Activated CD8-positive, alpha-beta T cell treated with anti-CD3 and anti-CD28 coated beads for 36 hours (primary cell): ENCODE measurements around the gene SPG21. TPM values are rescaled to one million over a fixed set of nuclear protein-coding genes. Genes with fewer than 3 reads are reported as not detected.
A peak's percentile ranks its signal among the peaks of the same experiment; 100 is the strongest.

Experiments
- ATAC-seq: fragments of 200-7000 bp; cut with Tn5 transposase; one replicate; pipeline ENCODE4 v1.10.0; 2021; ENCODE audit warnings: mild to moderate bottlenecking, moderate library complexity
- CTCF ChIA-PET: fragments of 350-600 bp; sonication (Branson Sonifier 250); formaldehyde crosslinking; loops from one replicate; lab custom pipeline; 2021; ENCODE audit warnings: antibody characterized with exemption; lab: Charles Lee
- POLR2A ChIA-PET: fragments of 350-600 bp; sonication (Branson Sonifier 250); formaldehyde crosslinking; loops from one replicate; lab custom pipeline; 2021; ENCODE audit warnings: antibody characterized with exemption; lab: Charles Lee
- DNase-seq: peaks from one replicate; pipeline ENCODE4 v3.0.0-alpha.2; 2020
- H3K27ac Mint-ChIP-seq: one replicate; pipeline ENCODE4 v1.8.0; 2021; ENCODE audit warnings: mild to moderate bottlenecking, mixed read lengths
- H3K27me3 Mint-ChIP-seq: one replicate; pipeline ENCODE4 v1.8.0; 2021; ENCODE audit warnings: mixed read lengths
- H3K36me3 Mint-ChIP-seq: one replicate; pipeline ENCODE4 v1.8.0; 2021; ENCODE audit warnings: low read depth, mixed read lengths
- H3K4me1 Mint-ChIP-seq: one replicate; pipeline ENCODE4 v1.8.0; 2021; ENCODE audit warnings: low read depth, mixed read lengths
- H3K4me3 Mint-ChIP-seq: one replicate; pipeline ENCODE4 v1.8.0; 2021; ENCODE audit warnings: mild to moderate bottlenecking, moderate library complexity, mixed read lengths
- H3K9me3 Mint-ChIP-seq: one replicate; pipeline ENCODE4 v1.8.0; 2021; ENCODE audit warnings: mixed read lengths
- intact Hi-C: fragments of 100-400 bp; cut with micrococcal nuclease; formaldehyde crosslinking; loops from one replicate; pipeline ENCODE4 v1.10.0; 2022
- total RNA-seq, 2 experiments: library from RNA; stranded (reverse); gene quantifications; one replicate each; pipeline ENCODE4 v1.2.3, GENCODE V29; 2021
- TF ChIP-seq, protein P1 (sequence below): fragments of 200-600 bp; IDR thresholded peaks from one replicate; pipeline ENCODE4 v1.8.0; 2022; ENCODE audit warnings: antibody characterized with exemption, mild to moderate bottlenecking

The SPG21 gene
- total RNA-seq, 2 experiments from 2014 or later = 72.3 to 73.0 TPM

DNA sequence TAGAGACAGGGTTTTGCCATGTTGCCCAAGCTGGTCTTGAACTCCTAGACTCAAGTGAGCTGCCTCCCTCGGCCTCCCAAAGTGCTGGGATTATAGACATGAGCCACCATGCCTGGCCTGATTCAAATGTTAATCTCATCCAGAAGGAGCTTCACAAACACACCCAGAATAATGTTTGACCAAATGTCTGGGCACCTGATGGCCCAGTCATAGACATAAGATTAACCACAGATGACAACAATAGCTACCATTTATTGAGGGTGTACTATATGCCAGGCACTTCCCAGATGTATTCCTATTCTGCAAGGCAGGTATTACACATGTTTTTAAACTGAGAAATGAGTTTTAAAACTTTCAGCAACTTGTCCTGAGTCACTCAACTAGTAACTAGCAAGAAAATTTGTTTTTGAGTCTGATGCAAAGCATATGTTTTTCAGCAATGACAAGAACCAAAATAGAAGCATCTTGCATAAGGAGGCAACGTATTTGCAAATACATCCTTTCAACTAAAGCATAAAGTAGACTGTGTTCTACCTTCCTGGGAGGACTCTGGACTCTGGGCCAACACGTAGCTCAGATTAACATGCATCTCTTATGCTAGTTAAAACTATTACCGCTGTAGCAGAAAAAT is 8.1 kb upstream of the SPG21 start:
- Mint-ChIP-seq H3K36me3 (peaks cover 2% of the 10 kb centered on the region), H3K9me3 (no peaks in the 10 kb centered on the region), H3K27me3 (no peaks in the 10 kb centered on the region), H3K27ac (no peak overlapping the region), H3K4me1 (peaks cover 4% of the 10 kb centered on the region), H3K4me3 (no peak overlapping the region)
- DNase-seq (no peak), ATAC-seq (no peak)
- ChIA-PET POLR2A (no interaction called here), CTCF (no interaction called here)
- TF ChIP-seq, protein P1, sequence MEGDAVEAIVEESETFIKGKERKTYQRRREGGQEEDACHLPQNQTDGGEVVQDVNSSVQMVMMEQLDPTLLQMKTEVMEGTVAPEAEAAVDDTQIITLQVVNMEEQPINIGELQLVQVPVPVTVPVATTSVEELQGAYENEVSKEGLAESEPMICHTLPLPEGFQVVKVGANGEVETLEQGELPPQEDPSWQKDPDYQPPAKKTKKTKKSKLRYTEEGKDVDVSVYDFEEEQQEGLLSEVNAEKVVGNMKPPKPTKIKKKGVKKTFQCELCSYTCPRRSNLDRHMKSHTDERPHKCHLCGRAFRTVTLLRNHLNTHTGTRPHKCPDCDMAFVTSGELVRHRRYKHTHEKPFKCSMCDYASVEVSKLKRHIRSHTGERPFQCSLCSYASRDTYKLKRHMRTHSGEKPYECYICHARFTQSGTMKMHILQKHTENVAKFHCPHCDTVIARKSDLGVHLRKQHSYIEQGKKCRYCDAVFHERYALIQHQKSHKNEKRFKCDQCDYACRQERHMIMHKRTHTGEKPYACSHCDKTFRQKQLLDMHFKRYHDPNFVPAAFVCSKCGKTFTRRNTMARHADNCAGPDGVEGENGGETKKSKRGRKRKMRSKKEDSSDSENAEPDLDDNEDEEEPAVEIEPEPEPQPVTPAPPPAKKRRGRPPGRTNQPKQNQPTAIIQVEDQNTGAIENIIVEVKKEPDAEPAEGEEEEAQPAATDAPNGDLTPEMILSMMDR = no peak
- intact Hi-C loops = no loop called here

DNA sequence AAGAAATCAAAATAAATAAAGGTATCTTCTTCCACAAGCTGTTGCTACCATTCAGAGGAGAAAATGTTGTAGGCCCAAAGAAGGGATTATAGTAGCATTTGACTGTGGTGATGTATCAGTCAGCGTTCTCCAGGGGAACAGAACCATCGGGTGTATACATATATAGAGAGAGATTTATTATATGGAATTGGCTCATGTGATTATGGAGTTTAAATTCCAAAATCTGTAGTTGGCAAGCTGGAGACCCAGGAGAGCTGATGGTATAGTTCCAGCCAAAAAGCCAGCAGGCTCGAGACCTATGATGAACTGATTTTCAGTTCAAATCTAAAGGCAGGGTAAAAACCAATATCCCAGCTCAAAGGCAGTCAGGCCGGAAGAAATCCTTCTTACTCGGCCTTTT is 7.4 kb upstream of the SPG21 start:
- no peaks in the 10 kb centered on the region for H3K9me3 Mint-ChIP-seq
- ChIA-PET CTCF (interaction anchor here (2.0 kb wide), 1 partner anchor 12 kb away, joined by 5 read pairs; no protein-coding TSS in a partner anchor), POLR2A (no interaction called here)
- no peak overlapping the region for H3K27ac Mint-ChIP-seq
- ATAC-seq = no peak
- no peak for DNase-seq
- intact Hi-C loops = no loop called here
- H3K4me3 Mint-ChIP-seq = no peak overlapping the region
- no peaks in the 10 kb centered on the region for H3K27me3 Mint-ChIP-seq
- peaks cover 5% of the 10 kb centered on the region for H3K4me1 Mint-ChIP-seq
- TF ChIP-seq, protein P1 = no peak
- H3K36me3 Mint-ChIP-seq = no peaks in the 10 kb centered on the region

DNA sequence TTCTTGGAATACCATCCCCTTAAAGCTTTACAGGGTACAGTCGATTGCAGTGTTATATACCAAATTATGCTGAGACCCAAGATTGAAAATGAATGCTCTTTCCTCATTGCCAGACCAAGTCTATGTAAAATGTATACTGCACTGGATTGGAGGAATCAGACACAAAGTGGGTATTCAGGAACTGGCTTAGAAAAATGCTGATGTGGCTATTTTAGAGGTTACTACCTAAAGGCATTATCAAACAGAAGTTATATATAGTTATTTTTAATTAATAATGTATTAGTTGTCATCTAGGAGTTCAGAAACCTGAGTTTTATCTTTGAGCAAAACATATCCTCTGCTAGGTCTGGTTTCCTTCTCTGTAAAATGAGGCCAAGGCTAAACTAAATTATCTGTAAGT is 3.6 kb upstream of the SPG21 start:
- Mint-ChIP-seq H3K9me3 (no peaks in the 10 kb centered on the region), H3K27ac (no peak overlapping the region), H3K4me3 (peak overlapping the region; percentile 26), H3K4me1 (peaks cover 21% of the 10 kb centered on the region), H3K36me3 (peaks cover 5% of the 10 kb centered on the region), H3K27me3 (no peaks in the 10 kb centered on the region)
- no peak for ATAC-seq
- ChIA-PET POLR2A (no interaction called here), CTCF (interaction anchor here (1.2 kb wide), 1 partner anchor 262 kb away, joined by 3 read pairs; no protein-coding TSS in a partner anchor)
- no peak for DNase-seq
- TF ChIP-seq, protein P1 = no peak
- intact Hi-C loops = no loop called here

DNA sequence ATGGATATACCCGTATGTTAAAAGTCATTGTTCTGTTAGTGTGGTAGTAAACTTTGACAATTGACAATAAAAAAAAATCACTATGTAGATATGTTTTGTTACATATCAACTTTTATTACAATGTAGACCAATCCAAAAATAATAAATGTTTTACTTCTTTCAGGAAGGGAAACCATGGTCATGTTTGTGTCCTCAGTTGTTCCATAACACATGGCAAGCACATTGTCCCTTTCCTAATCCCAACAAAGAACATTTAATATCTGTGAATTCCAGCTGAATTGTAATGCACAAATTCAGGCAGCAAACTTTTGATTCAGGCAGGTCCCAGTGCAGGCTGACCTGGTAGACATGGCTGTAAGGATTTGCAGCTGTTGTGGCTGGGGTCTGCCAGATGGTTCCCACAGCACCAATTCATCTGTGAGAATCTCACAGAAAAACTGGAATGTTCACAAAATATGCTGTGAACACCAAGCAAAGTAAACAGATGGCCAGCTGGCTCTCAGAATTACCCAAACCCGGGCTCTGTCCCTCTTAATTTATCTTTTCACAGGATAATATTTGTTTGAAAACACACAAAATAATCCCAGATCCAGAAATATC is 1.9 kb upstream of the SPG21 start:
- no peaks in the 10 kb centered on the region for H3K27me3 Mint-ChIP-seq
- TF ChIP-seq, protein P1 = no peak
- peaks cover 7% of the 10 kb centered on the region for H3K36me3 Mint-ChIP-seq
- DNase-seq (no peak), ATAC-seq (no peak)
- ChIA-PET CTCF (interaction anchor here (0.6 kb wide), 1 partner anchor 518 kb away, joined by 3 read pairs; no protein-coding TSS in a partner anchor), POLR2A (interaction anchor here (0.6 kb wide), 1 partner anchor 11 kb away, joined by 3 read pairs; no protein-coding TSS in a partner anchor)
- intact Hi-C loops = no loop called here
- no peaks in the 10 kb centered on the region for H3K9me3 Mint-ChIP-seq
- H3K4me1 Mint-ChIP-seq = peaks cover 34% of the 10 kb centered on the region
- no peak overlapping the region for H3K27ac Mint-ChIP-seq
- no peak overlapping the region for H3K4me3 Mint-ChIP-seq

DNA sequence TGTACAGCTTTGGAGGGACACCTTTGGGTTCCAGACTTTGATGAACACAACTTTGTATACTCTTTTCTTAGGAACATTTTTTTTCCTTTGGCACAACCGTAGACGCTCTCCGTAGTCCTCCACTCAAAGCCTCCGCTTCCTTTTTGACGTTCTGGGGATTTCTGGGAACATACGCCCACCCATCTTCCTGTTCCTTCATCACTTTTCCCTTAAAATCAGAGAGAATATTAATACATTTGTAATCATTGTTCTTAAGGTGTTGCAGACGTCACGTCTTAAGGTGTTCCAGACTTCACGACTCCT is 405 bp upstream of the SPG21 start:
- DNase-seq (no peak), ATAC-seq (no peak)
- no peaks in the 10 kb centered on the region for H3K9me3 Mint-ChIP-seq
- POLR2A ChIA-PET = interaction anchor here (0.9 to 1.4 kb wide), 3 partner anchors 11 to 97 kb away, joined by 3 to 4 read pairs (median 4); no protein-coding TSS in a partner anchor
- TF ChIP-seq, protein P1 = no peak
- H3K4me3 Mint-ChIP-seq = peak overlapping the region; percentile 97
- H3K36me3 Mint-ChIP-seq = peaks cover 10% of the 10 kb centered on the region
- intact Hi-C loops = no loop called here
- peak overlapping the region; percentile 87 for H3K27ac Mint-ChIP-seq
- CTCF ChIA-PET = interaction anchor here (1.0 kb wide), 1 partner anchor 19 kb away, joined by 3 read pairs; no protein-coding TSS in a partner anchor
- H3K27me3 Mint-ChIP-seq = no peaks in the 10 kb centered on the region
- peaks cover 42% of the 10 kb centered on the region for H3K4me1 Mint-ChIP-seq
